ENCODE results near the gene SATB2. TPM values are rescaled to one million over a fixed set of nuclear protein-coding genes. Genes with fewer than 3 reads are reported as not detected.

Gene SATB2
- total RNA-seq, 2 donors from 2014 or later, result 0.21 TPM; not detected in 1

DNA sequence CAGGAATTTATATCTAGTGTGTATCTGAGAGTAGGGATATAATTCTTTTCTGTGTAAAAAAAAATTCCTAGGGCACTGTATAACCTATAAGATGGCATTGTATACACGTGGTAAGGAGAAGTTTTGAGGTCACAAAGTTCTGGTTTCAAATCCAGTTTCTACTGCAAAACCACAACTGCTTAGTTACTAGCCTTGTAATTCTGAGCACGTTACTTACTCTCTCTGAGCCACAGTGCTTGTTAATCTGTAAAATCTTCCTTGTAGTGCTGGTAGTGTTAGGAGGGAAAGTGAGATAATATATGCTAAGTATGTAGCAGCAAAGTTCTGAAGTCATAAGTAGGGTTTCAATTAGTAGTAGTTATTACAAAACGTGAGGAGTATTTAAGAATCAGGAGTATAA is 175.4 kb downstream of the SATB2 start:
- ATAC-seq, result no peak
- no peak for DNase-seq (ENCODE audit: low spot score in 2 of 2)
- H3K27ac Mint-ChIP-seq, result no peak overlapping the region
- H3K36me3 Mint-ChIP-seq, result no peaks in the 10 kb centered on the region
- H3K9me3 Mint-ChIP-seq, result peaks cover 0 to 3% of the 10 kb centered on the region in 2 donors

- DNase-seq (ENCODE audit: low spot score in 2 of 2) (no peak), ATAC-seq (no peak)
- Mint-ChIP-seq H3K36me3 (no peaks in the 10 kb centered on the region), H3K9me3 (peaks cover 0 to 3% of the 10 kb centered on the region in 2 donors), H3K27ac (no peak overlapping the region)
Observed at GRCh38 chr2:199279146-199279545, 178.6 kb downstream of the SATB2 start.

- no peaks in the 10 kb centered on the region for H3K36me3 Mint-ChIP-seq
- no peak overlapping the region for H3K27ac Mint-ChIP-seq
- DNase-seq (ENCODE audit: low spot score in 2 of 2), result no peak
- peaks cover 0 to 3% of the 10 kb centered on the region in 2 donors for H3K9me3 Mint-ChIP-seq
- no peak for ATAC-seq
Observed at GRCh38 chr2:199278099-199278498, 179.6 kb downstream of the SATB2 start.

GRCh38 chr2:199273042-199273511 is 184.7 kb downstream of the SATB2 start:
- H3K36me3 Mint-ChIP-seq, result no peaks in the 10 kb centered on the region
- no peaks in the 10 kb centered on the region for H3K9me3 Mint-ChIP-seq
- DNase-seq (ENCODE audit: low spot score in 2 of 2), result no peak
- ATAC-seq, result no peak
- H3K27ac Mint-ChIP-seq, result no peak overlapping the region

- Mint-ChIP-seq H3K9me3 (peaks cover 21 to 34% of the 10 kb centered on the region in 2 donors), H3K27ac (no peak overlapping the region), H3K36me3 (peaks cover 7 to 21% of the 10 kb centered on the region in 2 donors)
- no peak for DNase-seq (ENCODE audit: low spot score in 2 of 2)
- ATAC-seq, result no peak
Observed at GRCh38 chr2:199261936-199262335, 195.8 kb downstream of the SATB2 start.

DNA sequence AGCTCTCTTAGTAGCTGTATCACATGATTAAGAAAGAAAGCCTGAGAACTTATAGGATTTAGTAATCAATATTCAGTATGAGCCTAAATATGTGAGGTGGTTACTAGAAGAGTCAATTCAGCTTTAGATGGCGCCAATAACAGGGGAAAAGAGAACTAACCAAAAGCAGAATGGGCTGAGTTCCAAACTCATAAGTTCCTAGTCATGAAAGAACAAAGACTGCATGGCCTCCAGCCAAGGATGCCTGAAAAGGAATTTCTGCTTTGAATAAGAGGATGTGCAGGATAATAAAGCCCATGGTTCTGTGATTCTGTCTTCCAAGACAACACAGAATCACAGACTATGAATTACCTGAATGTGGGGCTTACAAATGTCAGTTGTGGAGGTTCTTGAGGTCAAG is 196.5 kb downstream of the SATB2 start:
- peaks cover 21 to 30% of the 10 kb centered on the region in 2 donors for H3K9me3 Mint-ChIP-seq
- DNase-seq (ENCODE audit: low spot score in 2 of 2) (no peak), ATAC-seq (no peak)
- H3K27ac Mint-ChIP-seq, result no peak overlapping the region
- H3K36me3 Mint-ChIP-seq, result peaks cover 7 to 21% of the 10 kb centered on the region in 2 donors

- no peak for DNase-seq (ENCODE audit: low spot score in 2 of 2)
- H3K27ac Mint-ChIP-seq, result no peak overlapping the region
- H3K9me3 Mint-ChIP-seq, result peaks cover 21 to 27% of the 10 kb centered on the region in 2 donors
- no peak for ATAC-seq
- H3K36me3 Mint-ChIP-seq, result peaks cover 7 to 21% of the 10 kb centered on the region in 2 donors
Observed at GRCh38 chr2:199259671-199260070, 198.1 kb downstream of the SATB2 start.

DNA sequence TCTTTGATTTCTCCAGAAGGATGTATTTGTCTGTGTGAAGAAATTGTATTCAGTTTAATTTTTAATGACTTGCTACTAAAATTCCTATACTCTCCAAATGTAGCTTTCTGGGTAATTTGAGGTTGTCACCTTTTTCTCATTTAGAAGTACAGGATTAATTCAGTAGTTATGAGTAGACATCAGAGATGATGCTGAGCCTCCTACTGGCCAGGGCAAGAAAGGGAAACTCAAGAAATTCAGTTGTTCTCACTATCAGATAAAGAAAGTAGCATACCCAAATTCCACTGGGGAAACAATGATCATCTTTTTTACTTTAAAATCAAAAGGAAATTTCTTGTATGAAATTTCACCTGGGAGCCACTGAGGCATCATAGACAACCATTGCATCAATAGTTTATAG is 199.4 kb downstream of the SATB2 start:
- no peak for ATAC-seq
- Mint-ChIP-seq H3K36me3 (peaks cover 2 to 15% of the 10 kb centered on the region in 2 donors), H3K9me3 (peaks cover 13 to 21% of the 10 kb centered on the region in 2 donors)

GRCh38 chr2:199257261-199258224 is 200.2 kb downstream of the SATB2 start:
- ATAC-seq (no peak), DNase-seq (ENCODE audit: low spot score in 2 of 2) (no peak)
- no peak overlapping the region for H3K27ac Mint-ChIP-seq
- peaks cover 9 to 17% of the 10 kb centered on the region in 2 donors for H3K9me3 Mint-ChIP-seq
- peaks cover 0 to 11% of the 10 kb centered on the region in 2 donors for H3K36me3 Mint-ChIP-seq

More for the DNA sequence above, 199.4 kb downstream of the SATB2 start:
- DNase-seq (ENCODE audit: low spot score in 2 of 2), result no peak
- no peak overlapping the region for H3K27ac Mint-ChIP-seq

DNA sequence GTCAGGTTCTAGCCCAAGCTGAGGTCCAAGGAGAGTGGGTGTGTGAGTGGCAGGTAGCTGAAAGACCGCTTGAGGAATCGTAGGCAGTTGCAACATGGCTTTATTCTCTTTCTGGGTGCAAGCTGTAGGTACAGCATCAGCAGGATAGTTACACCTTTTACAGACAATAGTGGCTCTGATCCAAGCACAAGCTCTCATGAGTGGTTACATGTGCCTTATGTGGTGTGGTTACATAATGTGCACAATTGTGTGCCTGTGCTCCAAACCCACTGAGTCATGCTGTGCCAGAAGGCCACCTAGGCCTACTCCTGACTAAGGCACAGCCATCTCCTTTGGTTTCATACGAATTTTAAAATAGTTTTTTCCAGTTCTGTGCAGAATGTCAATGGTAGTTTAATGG is 227.6 kb downstream of the SATB2 start:
- no peaks in the 10 kb centered on the region for H3K36me3 Mint-ChIP-seq
- no peak overlapping the region for H3K27ac Mint-ChIP-seq
- peaks cover 4% of the 10 kb centered on the region in 2 donors for H3K9me3 Mint-ChIP-seq
- DNase-seq (ENCODE audit: low spot score in 2 of 2) (no peak), ATAC-seq (no peak)

DNA sequence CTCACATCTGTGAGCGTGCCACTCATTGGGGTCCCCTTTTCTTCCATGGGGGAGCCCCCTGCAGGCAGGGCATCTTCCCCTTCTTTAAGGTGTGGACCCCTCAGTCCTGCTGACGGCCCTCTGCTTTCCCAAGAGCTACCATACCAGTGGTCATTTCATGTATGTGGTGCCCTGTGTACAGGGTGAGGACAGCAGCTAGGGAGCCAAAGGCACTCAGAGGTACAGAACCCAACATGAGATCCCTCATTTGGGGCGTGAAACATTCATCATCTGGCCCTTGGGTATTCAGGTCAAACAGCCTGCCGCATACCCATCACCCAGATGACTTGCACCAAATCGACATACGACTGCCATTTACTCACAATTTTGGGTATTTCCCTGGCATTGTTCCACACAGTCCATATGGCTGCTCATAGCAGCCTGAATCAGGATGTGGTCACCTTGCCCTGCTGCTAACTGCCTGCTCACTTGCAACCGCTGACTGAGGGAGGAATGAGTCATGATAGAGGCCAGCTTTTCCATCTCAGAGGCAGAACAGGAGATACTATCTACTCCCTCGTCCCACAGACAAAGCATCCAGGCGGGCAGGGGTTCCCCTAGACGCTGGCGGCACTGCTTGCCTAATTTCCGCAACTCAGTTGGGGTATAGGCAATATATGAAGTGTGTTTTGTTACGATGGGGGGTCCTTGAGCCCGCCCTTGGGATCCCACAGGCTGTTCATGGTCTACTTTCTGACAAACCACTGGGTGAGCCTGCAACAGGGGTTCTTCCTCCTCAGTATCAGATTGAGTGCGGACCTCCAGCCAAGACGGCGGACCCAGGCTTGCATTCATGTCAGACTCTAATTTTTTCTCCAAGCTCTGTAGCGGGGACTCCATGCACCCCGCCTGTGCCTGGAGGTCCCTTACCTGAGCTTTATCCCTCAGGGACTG is 228.6 kb downstream of the SATB2 start:
- Mint-ChIP-seq H3K27ac (no peak overlapping the region), H3K9me3 (peaks cover 4% of the 10 kb centered on the region in 2 donors), H3K36me3 (no peaks in the 10 kb centered on the region)
- ATAC-seq (peak; percentile 90 to 92), DNase-seq (ENCODE audit: low spot score in 2 of 2) (peak in 1 of 2 donors; percentile 58)

- Mint-ChIP-seq H3K9me3 (peaks cover 4 to 6% of the 10 kb centered on the region in 2 donors), H3K27ac (no peak overlapping the region), H3K36me3 (no peaks in the 10 kb centered on the region)
- no peak for DNase-seq (ENCODE audit: low spot score in 2 of 2)
- no peak for ATAC-seq
Observed at GRCh38 chr2:199223791-199224190, 233.9 kb downstream of the SATB2 start.

DNA sequence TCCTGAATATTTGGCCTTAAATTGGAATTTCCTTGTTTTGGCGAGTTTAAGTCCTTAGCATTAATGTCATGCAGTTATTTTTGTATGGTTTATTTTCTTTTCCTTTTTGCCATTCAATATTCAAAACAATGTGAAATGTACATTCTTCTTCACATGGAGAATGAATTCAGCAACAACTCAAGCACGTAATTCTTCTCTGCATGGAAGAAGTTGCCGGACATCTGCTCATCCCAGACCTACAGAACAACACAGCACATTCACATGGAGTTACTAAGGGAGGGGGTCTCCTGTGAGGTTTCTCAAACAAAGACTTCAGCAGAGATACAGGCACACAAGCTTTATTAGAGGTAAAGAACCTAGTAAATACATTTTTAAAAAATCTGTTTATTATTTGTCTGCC is 236.8 kb downstream of the SATB2 start:
- H3K27ac Mint-ChIP-seq, result no peak overlapping the region
- ATAC-seq (no peak), DNase-seq (ENCODE audit: low spot score in 2 of 2) (no peak)
- H3K9me3 Mint-ChIP-seq, result peaks cover 4 to 6% of the 10 kb centered on the region in 2 donors
- no peaks in the 10 kb centered on the region for H3K36me3 Mint-ChIP-seq

GRCh38 chr2:199219551-199219950 is 238.2 kb downstream of the SATB2 start:
- Mint-ChIP-seq H3K27ac (no peak overlapping the region), H3K9me3 (peaks cover 4 to 6% of the 10 kb centered on the region in 2 donors), H3K36me3 (no peaks in the 10 kb centered on the region)
- DNase-seq (ENCODE audit: low spot score in 2 of 2), result no peak
- ATAC-seq, result no peak
